H1 (cell line): ENCODE results near the gene ALDH3B1. TPM values are rescaled to one million over a fixed set of nuclear protein-coding genes. Genes with fewer than 3 reads are reported as not detected.

ENCODE experiments used
- CTCF ChIA-PET: fragments of 300-600 bp; sonication (Branson Sonifier 250); formaldehyde crosslinking; loops from one replicate; lab custom pipeline; 2021; ENCODE audit not compliant: partially characterized antibody; lab: Charles Lee
- POLR2A ChIA-PET: fragments of 300-600 bp; sonication (Branson Sonifier 250); formaldehyde crosslinking; loops from one replicate; lab custom pipeline; 2021; ENCODE audit warnings: inconsistent platforms; ENCODE audit not compliant: partially characterized antibody; lab: Charles Lee
- DNase-seq, 2 experiments: peaks; one replicate each; pipeline versions ENCODE4 v3.0.0 to v3.0.0-alpha.2; 2010 to 2022; ENCODE audit warnings: low spot score in 2 of 2, low read depth in 1 of 2, mixed read lengths in 1 of 2
- FAIRE-seq: peaks from 2 replicates; lab custom pipeline; 2011; peaks lifted over from hg19 to GRCh38; lab: Jason Lieb, UNC
- H2AFZ ChIP-seq: 2 replicates; pipeline ENCODE4 v1.8.1; 2012; ENCODE audit warnings: low read length, inconsistent platforms
- H2AK5ac ChIP-seq: 2 replicates; pipeline ENCODE4 v1.6.1; 2013; ENCODE audit warnings: low read depth, low read length
- H2BK120ac ChIP-seq: replicated peaks from 2 replicates; pipeline ENCODE3; 2013; ENCODE audit warnings: low read depth, low read length, inconsistent platforms
- H2BK12ac ChIP-seq: 2 replicates; pipeline ENCODE4 v1.6.1; 2013; ENCODE audit warnings: low read depth, low read length
- H2BK15ac ChIP-seq: 2 replicates; pipeline ENCODE4 v1.6.1; 2013; ENCODE audit warnings: low read length
- H2BK20ac ChIP-seq: 2 replicates; pipeline ENCODE4 v1.6.1; 2013; ENCODE audit warnings: low read length
- H2BK5ac ChIP-seq: 2 replicates; pipeline ENCODE4 v1.6.1; 2013; ENCODE audit warnings: low read depth, low read length
- H3K14ac ChIP-seq: 2 replicates; pipeline ENCODE4 v1.6.1; 2013; ENCODE audit warnings: inconsistent platforms; ENCODE audit not compliant: insufficient read length
- H3K18ac ChIP-seq: 2 replicates; pipeline ENCODE4 v1.6.1; 2013; ENCODE audit warnings: low read length; ENCODE audit errors: extremely low read depth
- H3K23ac ChIP-seq: 2 replicates; pipeline ENCODE4 v1.6.1; 2013; ENCODE audit warnings: inconsistent platforms; ENCODE audit not compliant: insufficient read length
- H3K23me2 ChIP-seq: 2 replicates; pipeline ENCODE4 v1.6.1; 2013; ENCODE audit warnings: low read depth, low read length
- H3K27ac ChIP-seq: 2 replicates; pipeline ENCODE4 v1.6.1; 2011; ENCODE audit warnings: low read depth, low read length, inconsistent platforms
- H3K27me3 ChIP-seq, 4 experiments: replicated peaks in 1 of 4; 1 replicate in 1 of 4; 2 replicates in 3 of 4; pipeline versions ENCODE4 v1.6.1 to v1.8.1; 2011 to 2013; ENCODE audit warnings: low read length in 3 of 4, mild to moderate bottlenecking in 3 of 4, inconsistent platforms in 2 of 4, mixed read lengths in 2 of 4, moderate library complexity in 1 of 4; ENCODE audit not compliant: control insufficient read depth in 3 of 4, insufficient read depth in 3 of 4; ENCODE audit errors: extremely low read depth in 1 of 4
- H3K36me3 ChIP-seq, 4 experiments: 2 replicates each; pipeline versions ENCODE4 v1.6.1 to v1.8.1; 2011 to 2013; ENCODE audit warnings: mild to moderate bottlenecking in 4 of 4, low read length in 3 of 4, moderate library complexity in 2 of 4, control low read depth in 1 of 4, inconsistent platforms in 1 of 4; ENCODE audit not compliant: insufficient read depth in 4 of 4, control insufficient read depth in 2 of 4
- H3K4ac ChIP-seq: replicated peaks from 2 replicates; pipeline ENCODE3; 2013; ENCODE audit warnings: low read length, low read depth, mixed read lengths, inconsistent platforms; ENCODE audit not compliant: insufficient read length
- H3K4me1 ChIP-seq, 4 experiments: replicated peaks in 1 of 4; 1 replicate in 1 of 4; 2 replicates in 3 of 4; pipeline versions ENCODE4 v1.6.1 to v1.8.1; 2011 to 2013; ENCODE audit warnings: low read length in 3 of 4, inconsistent platforms in 2 of 4, mixed read lengths in 1 of 4; ENCODE audit not compliant: insufficient read depth in 4 of 4, control insufficient read depth in 3 of 4
- H3K4me2 ChIP-seq, 2 experiments: 2 replicates each; pipeline versions ENCODE4 v1.6.1 to v1.8.1; 2011 to 2013; ENCODE audit warnings: low read depth in 2 of 2, low read length in 2 of 2, control low read depth in 1 of 2, inconsistent platforms in 1 of 2, mild to moderate bottlenecking in 1 of 2; ENCODE audit not compliant: insufficient read depth in 1 of 2
- H3K4me3 ChIP-seq, 4 experiments: fragments of 200-600, 300-600 bp in 1 of 4; sonication (generic), shearing (Covaris generic), sonication (Bioruptor Twin) in 1 of 4; 2 replicates each; pipeline versions ENCODE4 v1.5.1 to v1.8.1; 2011 to 2016; ENCODE audit warnings: low read length in 4 of 4, low read depth in 3 of 4, control low read depth in 2 of 4, inconsistent platforms in 2 of 4, mild to moderate bottlenecking in 2 of 4, mixed read lengths in 1 of 4, moderate library complexity in 1 of 4; ENCODE audit not compliant: insufficient read depth in 2 of 4; ENCODE audit errors: extremely low read depth in 1 of 4
- H3K56ac ChIP-seq: replicated peaks from 2 replicates; pipeline ENCODE3; 2013; ENCODE audit warnings: low read depth, mild to moderate bottlenecking, mixed read lengths, low read length, inconsistent platforms; ENCODE audit not compliant: insufficient read length
- H3K79me1 ChIP-seq: 2 replicates; pipeline ENCODE4 v1.6.1; 2013; ENCODE audit warnings: low read depth, low read length, control low read depth
- H3K79me2 ChIP-seq, 2 experiments: 2 replicates each; pipeline versions ENCODE4 v1.6.1 to v1.8.1; 2012 to 2013; ENCODE audit warnings: low read length in 2 of 2, mild to moderate bottlenecking in 2 of 2, inconsistent platforms in 1 of 2; ENCODE audit not compliant: insufficient read depth in 2 of 2, control insufficient read depth in 1 of 2
- H3K9ac ChIP-seq, 4 experiments: replicated peaks in 1 of 4; 1 replicate in 1 of 4; 2 replicates in 3 of 4; pipeline versions ENCODE4 v1.6.1 to v1.8.1; 2011 to 2013; ENCODE audit warnings: low read depth in 3 of 4, low read length in 3 of 4, control low read depth in 2 of 4, mild to moderate bottlenecking in 2 of 4, moderate library complexity in 2 of 4, inconsistent platforms in 1 of 4; ENCODE audit errors: extremely low read depth in 1 of 4
- H3K9me3 ChIP-seq, 2 experiments: 2 replicates each; pipeline versions ENCODE4 v1.6.1 to v1.8.1; 2012 to 2013; ENCODE audit warnings: mild to moderate bottlenecking in 2 of 2, moderate library complexity in 2 of 2, control low read depth in 1 of 2, inconsistent platforms in 1 of 2, low read depth in 1 of 2, low read length in 1 of 2, mixed read lengths in 1 of 2; ENCODE audit not compliant: insufficient read depth in 2 of 2
- H4K20me1 ChIP-seq, 2 experiments: replicated peaks in 1 of 2; 2 replicates each; pipeline versions ENCODE3 to v1.8.1; 2011 to 2013; ENCODE audit warnings: inconsistent platforms in 2 of 2, low read length in 2 of 2, mild to moderate bottlenecking in 1 of 2; ENCODE audit not compliant: insufficient read depth in 2 of 2, control insufficient read depth in 1 of 2
- H4K5ac ChIP-seq: 2 replicates; pipeline ENCODE4 v1.6.1; 2013; ENCODE audit warnings: low read length, low read depth, mixed read lengths, inconsistent platforms; ENCODE audit not compliant: insufficient read length
- H4K8ac ChIP-seq: 2 replicates; pipeline ENCODE4 v1.8.0; 2013; ENCODE audit warnings: mild to moderate bottlenecking, moderate library complexity, low read length, inconsistent platforms; ENCODE audit not compliant: insufficient read depth; ENCODE audit errors: extremely low read depth
- H4K91ac ChIP-seq: replicated peaks from 2 replicates; pipeline ENCODE3; 2013; ENCODE audit warnings: low read length, mixed read lengths, inconsistent platforms; ENCODE audit not compliant: insufficient read length
- CBX5 ChIP-seq: fragments of 300-800, 300-1000 bp; sonication (generic); IDR thresholded peaks from 2 replicates; pipeline ENCODE4 v1.7.1; 2016; ENCODE audit warnings: antibody characterized with exemption, low read length, low read depth
- CREB1 ChIP-seq: IDR thresholded peaks from 2 replicates; pipeline ENCODE4 v1.6.1; 2012; ENCODE audit warnings: inconsistent platforms
- FOSL1 ChIP-seq: IDR thresholded peaks from 2 replicates; pipeline ENCODE4 v1.6.1; 2011; ENCODE audit warnings: mild to moderate bottlenecking, low read depth, low read length, moderate library complexity; ENCODE audit not compliant: insufficient read depth
- JUND ChIP-seq: IDR thresholded peaks from 2 replicates; pipeline ENCODE4 v1.6.1; 2011; ENCODE audit warnings: mild to moderate bottlenecking, improper control_type of control experiment, low read length
- MAFK ChIP-seq: IDR thresholded peaks from 2 replicates; pipeline ENCODE4 v1.6.1; 2012; ENCODE audit warnings: low read depth, mild to moderate bottlenecking, improper control_type of control experiment, low read length
- RBBP5 ChIP-seq: IDR thresholded peaks from 2 replicates; pipeline ENCODE4 v1.7.1; 2012; ENCODE audit warnings: low read depth, mild to moderate bottlenecking, inconsistent platforms, low read length, moderate library complexity, borderline replicate concordance
- TEAD4 ChIP-seq: IDR thresholded peaks from 2 replicates; pipeline ENCODE4 v1.6.1; 2012; ENCODE audit warnings: low read depth, low read length, inconsistent platforms, mixed read lengths
- ZNF274 ChIP-seq: IDR thresholded peaks from 2 replicates; pipeline ENCODE4 v1.7.0; 2012; ENCODE audit warnings: low read length, borderline replicate concordance; ENCODE audit errors: extremely low read depth
- WGBS, 2 experiments: shearing (Covaris generic) in 1 of 2; methylation state at CpG; one replicate each; pipeline versions ENCODE4 v1.1.6 to v1.1.7; 2013 to 2015; ENCODE audit warnings: low lambda C conversion rate in 2 of 2, mixed read lengths in 2 of 2, inconsistent platforms in 1 of 2, low coverage in 1 of 2, missing lambda C conversion rate in 1 of 2; ENCODE audit not compliant: insufficient replicate concordance in 2 of 2, insufficient coverage in 1 of 2, insufficient read length in 1 of 2; ENCODE audit errors: extremely low coverage in 1 of 2, missing lambda C conversion rate in 1 of 2; 5-methylcytosine and 5-hydroxymethylcytosine counted together
- polyA plus RNA-seq, 7 experiments: library from polyadenylated mRNA; depleted of rRNA in 3 of 7; stranded (reverse) in 5 of 7; unstranded in 2 of 7; fragments of >200 nt in 5 of 7; fragments of 200-250 nt in 2 of 7; gene quantifications; 1 replicate in 5 of 7; 2 replicates in 1 of 7; 4 replicates in 1 of 7; pipeline versions ENCODE4 v1.2.1 to v1.2.3, GENCODE V29; 2011 to 2013; ENCODE audit warnings: missing spikeins in 2 of 7, mixed read lengths in 2 of 7
- total RNA-seq: library from RNA; stranded (reverse); fragmentation: NEBNext Ultra II Directional; extraction: Animal tissue kit (Norgen Biotek cat#: 25700); gene quantifications from 2 replicates; pipeline ENCODE4 v1.2.1, GENCODE V29; 2021
- TF ChIP-seq, protein P1 (sequence below): IDR thresholded peaks from 2 replicates; pipeline ENCODE4 v1.6.1; 2011; ENCODE audit warnings: low read length, improper control_type of control experiment

The ALDH3B1 gene
- total and polyA plus RNA-seq, 2 of the 8 experiments (the other 6 are each of a cell fraction or from before 2014, with no cell fraction given), result 0.32 to 0.47 TPM

DNA sequence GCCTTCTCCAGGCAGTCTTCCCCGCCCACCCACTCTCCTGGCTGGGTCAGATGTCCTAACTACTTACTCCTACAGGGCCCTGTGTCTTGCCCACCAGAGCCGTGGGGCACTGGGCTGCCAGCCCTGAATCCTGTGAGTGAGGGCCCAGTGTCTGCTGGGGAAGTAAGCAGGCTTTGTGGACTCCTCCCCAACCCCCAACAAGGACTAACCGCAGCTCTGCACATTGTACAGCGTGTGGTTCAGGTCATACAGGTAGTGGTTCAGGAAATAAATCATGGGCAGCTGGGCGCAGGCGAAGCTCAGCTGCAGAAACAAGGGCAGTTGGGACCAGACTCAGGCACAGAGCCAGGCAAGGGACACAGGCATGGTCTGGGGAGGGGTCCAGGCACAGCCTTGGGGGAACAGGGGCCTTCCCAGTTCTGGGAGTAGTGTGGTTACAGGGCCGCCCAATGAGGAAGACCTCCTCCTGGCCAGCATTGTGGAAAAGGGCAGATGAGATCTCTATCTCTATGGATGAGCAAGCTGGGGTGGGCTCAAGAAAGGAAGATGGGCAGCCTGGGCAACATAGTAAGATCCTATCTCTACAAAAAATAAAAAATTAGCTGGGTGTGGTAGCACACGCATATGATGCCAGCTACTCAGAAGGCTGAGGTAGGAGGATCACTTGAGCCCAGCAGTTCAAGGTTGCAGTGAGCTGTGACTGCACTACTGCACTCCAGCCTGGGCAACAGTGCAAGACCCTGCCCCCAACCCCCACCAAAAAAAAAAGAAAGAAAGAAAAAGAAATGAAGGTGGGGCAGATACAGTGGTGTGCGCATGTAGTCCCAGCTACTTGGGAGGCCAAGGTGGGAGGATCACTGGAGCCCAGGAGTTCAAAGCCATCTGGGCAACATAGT lies 11.7 kb upstream of the ALDH3B1 start:
- H3K27me3 ChIP-seq, result peaks cover 0 to 5% (median 0%) of the 10 kb centered on the region in 4 experiments; a peak in 1 of 7 replicates
- H3K18ac ChIP-seq, result no peak overlapping the region
- H4K91ac ChIP-seq, result no peak overlapping the region
- H3K23ac ChIP-seq, result no peak overlapping the region
- WGBS, 2 experiments, result 91% methylated on average over 9 of the region's 9 CpGs; no CpG with 5 or more reads in 1 of the 2 experiments
- 0 out of 2 replicates have a peak overlapping the region, but pooled peaks have one; percentile 24 for H2AK5ac ChIP-seq
- no peaks in the 10 kb centered on the region for H3K79me2 ChIP-seq
- DNase-seq (no peak), FAIRE-seq (no peak)
- H3K4me2 ChIP-seq, result no peak overlapping the region
- no peak overlapping the region for H2BK120ac ChIP-seq
- no peak overlapping the region for H3K9ac ChIP-seq
- no peak overlapping the region for H4K8ac ChIP-seq
- no peak overlapping the region for H2BK15ac ChIP-seq
- H3K4ac ChIP-seq, result no peak overlapping the region
- ChIA-PET POLR2A (interaction anchor here (1.3 kb wide), 1 partner anchor 12 kb away, joined by 3 read pairs; the partner anchor contains the start of gene ALDH3B1), CTCF (interaction anchor here (0.8 to 3.9 kb wide), 2 partner anchors 11 to 148 kb away, joined by 3 to 20 read pairs; partner anchors contain the start of gene ALDH3B1)
- H3K4me3 ChIP-seq, result no peak overlapping the region
- H3K9me3 ChIP-seq, result no peaks in the 10 kb centered on the region
- no peaks in the 10 kb centered on the region for H3K79me1 ChIP-seq
- H2BK5ac ChIP-seq, result no peak overlapping the region
- H2BK12ac ChIP-seq, result no peak overlapping the region
- peaks cover 0 to 2% of the 10 kb centered on the region in 2 experiments for H4K20me1 ChIP-seq
- no peak overlapping the region for H2BK20ac ChIP-seq
- peaks cover 8% of the 10 kb centered on the region for H3K23me2 ChIP-seq
- H3K27ac ChIP-seq, result no peak overlapping the region
- H3K36me3 ChIP-seq, result no peaks in the 10 kb centered on the region
- H2AFZ ChIP-seq, result no peak overlapping the region
- peaks cover 0 to 14% (median 9%) of the 10 kb centered on the region in 4 experiments; a peak in 5 of 7 replicates for H3K4me1 ChIP-seq
- H3K14ac ChIP-seq, result no peak overlapping the region
- no peak overlapping the region for H4K5ac ChIP-seq
- no peak overlapping the region for H3K56ac ChIP-seq
- no peak for TF ChIP-seq CREB1
- TF ChIP-seq ZNF274, result no peak
- TF ChIP-seq, protein P1, sequence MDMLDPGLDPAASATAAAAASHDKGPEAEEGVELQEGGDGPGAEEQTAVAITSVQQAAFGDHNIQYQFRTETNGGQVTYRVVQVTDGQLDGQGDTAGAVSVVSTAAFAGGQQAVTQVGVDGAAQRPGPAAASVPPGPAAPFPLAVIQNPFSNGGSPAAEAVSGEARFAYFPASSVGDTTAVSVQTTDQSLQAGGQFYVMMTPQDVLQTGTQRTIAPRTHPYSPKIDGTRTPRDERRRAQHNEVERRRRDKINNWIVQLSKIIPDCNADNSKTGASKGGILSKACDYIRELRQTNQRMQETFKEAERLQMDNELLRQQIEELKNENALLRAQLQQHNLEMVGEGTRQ, result no peak
- TF ChIP-seq JUND, result no peak
- no peak for TF ChIP-seq CBX5
- no peak for TF ChIP-seq RBBP5
- no peak for TF ChIP-seq TEAD4
- TF ChIP-seq MAFK, result no peak
- no peak for TF ChIP-seq FOSL1
